ENCODE measurements around the gene ENOX1. TPM values are rescaled to one million over a fixed set of nuclear protein-coding genes. Genes with fewer than 3 reads are reported as not detected.
A peak's percentile ranks its signal among the peaks of the same experiment; 100 is the strongest.

ENOX1 gene
- total RNA-seq, 3 donors from 2014 or later (not counting 1 experiment from before 2014, with no cell fraction given): not detected

DNA sequence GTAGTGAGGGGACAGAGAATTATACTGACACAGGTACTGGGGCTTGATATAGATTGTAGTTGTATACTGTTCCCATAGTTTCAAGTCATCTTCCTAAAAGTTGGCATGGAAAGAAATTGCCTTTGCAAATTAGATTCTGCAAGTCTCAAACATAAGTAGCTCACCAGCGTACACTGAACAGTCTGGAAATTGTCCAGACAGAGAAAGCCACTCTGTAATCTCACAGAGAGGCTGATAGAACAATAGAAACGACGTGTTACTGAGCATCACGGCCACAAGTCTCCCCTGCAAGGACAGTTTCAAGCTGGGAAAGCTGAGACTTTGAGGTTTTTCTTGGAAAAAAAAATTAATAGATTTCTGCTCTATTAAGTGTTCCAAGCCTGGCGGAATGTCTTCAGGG is 534.8 kb downstream of the ENOX1 start:
- Mint-ChIP-seq H3K4me3 (no peak overlapping the region), H3K27ac (no peak overlapping the region), H3K9me3 (no peaks in the 10 kb centered on the region), H3K27me3 (ENCODE audit: low read depth in 2 of 2) (peaks cover 10 to 22% of the 10 kb centered on the region in 2 donors), H3K4me1 (no peaks in the 10 kb centered on the region), H3K36me3 (no peaks in the 10 kb centered on the region)
- Histone ChIP-seq H3K36me3 (ENCODE audit: control insufficient read depth, insufficient read depth, low read length) (no peaks in the 10 kb centered on the region), H3K4me3 (ENCODE audit: low read length) (no peak overlapping the region), H3K27me3 (ENCODE audit: control insufficient read depth, insufficient read depth, low read length) (no peaks in the 10 kb centered on the region), H3K4me1 (ENCODE audit: control insufficient read depth, insufficient read depth, low read length) (no peaks in the 10 kb centered on the region), H3K27ac (ENCODE audit: low read length) (no peak overlapping the region), H3K9me3 (ENCODE audit: control insufficient read depth, insufficient read depth, low read length) (no peaks in the 10 kb centered on the region)
- TF ChIP-seq, protein P1, sequence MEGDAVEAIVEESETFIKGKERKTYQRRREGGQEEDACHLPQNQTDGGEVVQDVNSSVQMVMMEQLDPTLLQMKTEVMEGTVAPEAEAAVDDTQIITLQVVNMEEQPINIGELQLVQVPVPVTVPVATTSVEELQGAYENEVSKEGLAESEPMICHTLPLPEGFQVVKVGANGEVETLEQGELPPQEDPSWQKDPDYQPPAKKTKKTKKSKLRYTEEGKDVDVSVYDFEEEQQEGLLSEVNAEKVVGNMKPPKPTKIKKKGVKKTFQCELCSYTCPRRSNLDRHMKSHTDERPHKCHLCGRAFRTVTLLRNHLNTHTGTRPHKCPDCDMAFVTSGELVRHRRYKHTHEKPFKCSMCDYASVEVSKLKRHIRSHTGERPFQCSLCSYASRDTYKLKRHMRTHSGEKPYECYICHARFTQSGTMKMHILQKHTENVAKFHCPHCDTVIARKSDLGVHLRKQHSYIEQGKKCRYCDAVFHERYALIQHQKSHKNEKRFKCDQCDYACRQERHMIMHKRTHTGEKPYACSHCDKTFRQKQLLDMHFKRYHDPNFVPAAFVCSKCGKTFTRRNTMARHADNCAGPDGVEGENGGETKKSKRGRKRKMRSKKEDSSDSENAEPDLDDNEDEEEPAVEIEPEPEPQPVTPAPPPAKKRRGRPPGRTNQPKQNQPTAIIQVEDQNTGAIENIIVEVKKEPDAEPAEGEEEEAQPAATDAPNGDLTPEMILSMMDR (IDR thresholded peaks at IDR 0.05): no peak
- 86% methylated on average over 5 of the region's 5 CpGs for WGBS (ENCODE audit: insufficient coverage)
- ATAC-seq: no peak
- no peak for DNase-seq
- intact Hi-C loops (cut with micrococcal nuclease): no loop called here

DNA sequence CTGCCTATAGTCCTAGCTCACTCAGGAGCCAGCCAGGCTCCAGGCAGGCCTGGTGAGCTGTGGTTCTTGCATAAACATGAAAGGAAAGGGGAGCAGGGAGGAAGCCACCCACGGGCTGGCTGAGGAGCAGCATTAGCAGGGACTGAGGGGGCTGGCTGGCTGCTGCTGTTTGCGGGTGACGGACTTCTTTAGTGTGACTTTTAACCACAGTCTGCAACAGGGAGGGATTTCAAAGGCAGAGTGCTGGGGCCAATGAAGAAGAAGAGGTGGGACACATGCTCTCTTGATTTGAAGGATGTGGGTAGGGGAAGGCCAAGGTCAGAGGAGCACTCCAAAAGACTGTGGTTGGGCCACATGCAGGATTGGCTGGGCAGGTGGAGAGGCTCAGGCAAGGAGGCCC is 540.4 kb downstream of the ENOX1 start:
- Mint-ChIP-seq H3K36me3 (no peaks in the 10 kb centered on the region), H3K27ac (no peak overlapping the region), H3K27me3 (ENCODE audit: low read depth in 2 of 2) (peaks cover 7 to 13% of the 10 kb centered on the region in 2 donors), H3K4me1 (peaks cover 14 to 18% of the 10 kb centered on the region in 2 donors), H3K9me3 (no peaks in the 10 kb centered on the region), H3K4me3 (no peak overlapping the region)
- Histone ChIP-seq H3K27me3 (ENCODE audit: control insufficient read depth, insufficient read depth, low read length) (no peaks in the 10 kb centered on the region), H3K4me3 (ENCODE audit: low read length) (no peak overlapping the region), H3K36me3 (ENCODE audit: control insufficient read depth, insufficient read depth, low read length) (no peaks in the 10 kb centered on the region), H3K27ac (ENCODE audit: low read length) (no peak overlapping the region), H3K4me1 (ENCODE audit: control insufficient read depth, insufficient read depth, low read length) (no peaks in the 10 kb centered on the region), H3K9me3 (ENCODE audit: control insufficient read depth, insufficient read depth, low read length) (no peaks in the 10 kb centered on the region)
- ATAC-seq (peak in 1 of 3 donors; percentile 57), DNase-seq (no peak)
- TF ChIP-seq, protein P1 (IDR thresholded peaks at IDR 0.05): no peak
- WGBS (ENCODE audit: insufficient coverage): 32% methylated on average over 3 of the region's 3 CpGs
- intact Hi-C loops (cut with micrococcal nuclease): no loop called here

DNA sequence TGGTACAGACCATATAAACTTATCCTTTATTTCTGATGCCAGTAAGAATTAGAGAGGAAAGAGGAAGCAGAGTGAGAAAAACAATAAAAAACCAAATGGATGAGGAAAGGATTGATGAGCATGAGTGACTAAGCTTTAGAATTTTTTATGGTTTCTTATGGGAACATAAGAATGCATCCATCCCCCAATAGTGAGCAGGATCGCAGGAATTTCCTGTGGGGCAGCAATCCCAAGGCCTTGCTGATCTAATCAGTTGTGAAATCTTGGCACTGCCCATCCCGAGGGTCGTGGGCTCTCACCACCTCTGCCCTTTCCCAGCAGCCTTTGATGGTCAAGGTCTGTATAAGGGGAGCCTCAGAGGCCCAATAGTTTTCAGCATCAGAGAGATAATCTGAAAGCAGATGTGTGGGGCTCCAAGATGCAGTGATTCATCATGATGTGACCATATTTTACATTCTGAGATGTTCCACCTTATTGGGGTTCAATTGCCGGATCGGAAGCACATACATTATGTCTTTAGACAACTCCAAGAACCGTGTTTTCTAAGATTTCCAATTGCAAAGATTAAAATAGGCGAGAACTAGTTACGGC is 541.3 kb downstream of the ENOX1 start:
- Mint-ChIP-seq H3K36me3 (no peaks in the 10 kb centered on the region), H3K4me3 (no peak overlapping the region), H3K9me3 (no peaks in the 10 kb centered on the region), H3K4me1 (peaks cover 14 to 18% of the 10 kb centered on the region in 2 donors), H3K27me3 (ENCODE audit: low read depth in 2 of 2) (peaks cover 7 to 13% of the 10 kb centered on the region in 2 donors), H3K27ac (no peak overlapping the region)
- intact Hi-C loops (cut with micrococcal nuclease): no loop called here
- Histone ChIP-seq H3K9me3 (ENCODE audit: control insufficient read depth, insufficient read depth, low read length) (no peaks in the 10 kb centered on the region), H3K27ac (ENCODE audit: low read length) (no peak overlapping the region), H3K4me3 (ENCODE audit: low read length) (no peak overlapping the region), H3K4me1 (ENCODE audit: control insufficient read depth, insufficient read depth, low read length) (no peaks in the 10 kb centered on the region), H3K27me3 (ENCODE audit: control insufficient read depth, insufficient read depth, low read length) (no peaks in the 10 kb centered on the region), H3K36me3 (ENCODE audit: control insufficient read depth, insufficient read depth, low read length) (no peaks in the 10 kb centered on the region)
- WGBS (ENCODE audit: insufficient coverage): 87% methylated on average over 8 of the region's 8 CpGs
- no peak for ATAC-seq
- TF ChIP-seq, protein P1 (IDR thresholded peaks at IDR 0.05): no peak
- DNase-seq: no peak

DNA sequence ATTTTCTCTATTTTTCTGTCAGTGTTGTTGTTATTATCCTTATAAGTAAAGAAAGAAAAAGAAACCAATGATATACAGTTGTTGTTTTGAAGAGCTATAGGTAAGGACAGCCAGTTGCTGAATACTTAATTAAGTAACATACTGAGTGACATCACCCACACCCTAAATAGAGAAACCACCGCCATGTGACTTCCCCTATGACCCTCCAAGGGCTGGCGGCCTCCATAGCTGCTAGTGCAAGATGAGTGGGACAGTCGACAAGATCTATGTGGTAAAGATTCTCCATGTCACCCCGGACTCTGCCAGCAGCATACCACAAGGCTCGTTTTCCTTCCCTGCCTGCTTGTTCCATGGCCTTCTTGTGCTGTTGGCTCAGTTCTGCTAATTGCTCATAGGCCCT is 542.3 kb downstream of the ENOX1 start:
- Mint-ChIP-seq H3K4me3 (no peak overlapping the region), H3K27ac (no peak overlapping the region), H3K4me1 (peaks cover 14 to 18% of the 10 kb centered on the region in 2 donors), H3K9me3 (no peaks in the 10 kb centered on the region), H3K27me3 (ENCODE audit: low read depth in 2 of 2) (peaks cover 7 to 18% of the 10 kb centered on the region in 2 donors), H3K36me3 (no peaks in the 10 kb centered on the region)
- TF ChIP-seq, protein P1 (IDR thresholded peaks at IDR 0.05): no peak
- H3K36me3 ChIP-seq (ENCODE audit: control insufficient read depth, insufficient read depth, low read length): no peaks in the 10 kb centered on the region
- intact Hi-C loops (cut with micrococcal nuclease): no loop called here
- H3K9me3 ChIP-seq (ENCODE audit: control insufficient read depth, insufficient read depth, low read length): no peaks in the 10 kb centered on the region
- DNase-seq (no peak), ATAC-seq (no peak)
- no peak overlapping the region for H3K27ac ChIP-seq (ENCODE audit: low read length)
- H3K27me3 ChIP-seq (ENCODE audit: control insufficient read depth, insufficient read depth, low read length): no peaks in the 10 kb centered on the region
- WGBS (ENCODE audit: insufficient coverage): 74% methylated on average over 5 of the region's 5 CpGs
- no peak overlapping the region for H3K4me3 ChIP-seq (ENCODE audit: low read length)
- no peaks in the 10 kb centered on the region for H3K4me1 ChIP-seq (ENCODE audit: control insufficient read depth, insufficient read depth, low read length)
